Kidney tubule cell (primary cell): ENCODE results near the gene IFFO2.

ENCODE experiments used
- DNase-seq: peaks from one replicate; pipeline ENCODE4 v3.0.0-alpha.2; 2018; ENCODE audit warnings: low spot score

Gene IFFO2

DNA sequence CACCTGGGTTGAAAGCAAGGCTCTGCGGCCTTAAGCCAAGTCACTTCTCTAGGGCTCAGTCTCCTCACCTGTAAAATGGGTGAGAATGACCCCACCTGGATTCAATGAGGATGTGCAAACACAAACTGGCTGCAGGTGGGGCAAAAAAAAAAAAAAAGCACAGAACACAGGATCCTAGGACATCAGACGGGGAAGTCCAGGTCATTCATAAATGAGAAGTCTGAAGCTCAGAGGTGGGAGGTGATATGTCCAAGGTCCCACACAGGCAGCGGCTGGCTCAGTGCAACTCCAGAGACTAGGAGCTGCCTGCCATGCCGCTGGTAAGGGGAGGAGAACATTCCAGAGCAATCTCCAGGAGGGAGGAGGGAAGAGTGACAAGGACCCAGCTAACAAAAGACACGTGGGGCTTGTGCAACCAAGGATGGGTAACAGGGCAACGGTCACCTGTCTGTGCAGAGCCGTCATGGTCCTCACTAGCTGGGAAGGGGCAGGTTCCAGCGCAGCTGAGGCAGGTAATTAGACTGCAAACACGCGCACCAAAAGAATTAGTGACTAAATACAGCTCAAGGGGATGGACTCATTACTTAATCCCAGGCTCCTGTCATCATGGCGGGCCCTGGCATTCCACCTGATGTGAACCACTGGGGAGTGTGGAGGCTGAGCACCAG lies 19.5 kb downstream of the IFFO2 start:
- peak; percentile 67 for DNase-seq

DNA sequence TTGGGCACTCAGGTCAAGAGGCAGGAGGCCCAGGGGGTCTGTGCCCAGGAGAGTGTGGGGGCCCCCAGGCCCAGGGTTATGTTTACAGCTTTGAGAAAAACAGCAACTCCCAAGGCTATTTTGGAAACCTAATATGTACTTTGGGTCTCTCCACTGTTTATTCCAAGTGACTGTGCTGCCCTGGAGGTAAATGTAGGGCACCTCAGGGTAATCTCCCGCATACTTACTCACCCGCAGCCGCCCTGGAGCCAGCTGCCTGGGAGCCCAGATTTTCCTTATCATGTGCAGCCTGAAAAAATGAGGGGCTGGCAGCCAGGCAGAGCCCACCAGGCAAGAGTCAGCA lies 20.0 kb downstream of the IFFO2 start:
- no peak for DNase-seq

DNA sequence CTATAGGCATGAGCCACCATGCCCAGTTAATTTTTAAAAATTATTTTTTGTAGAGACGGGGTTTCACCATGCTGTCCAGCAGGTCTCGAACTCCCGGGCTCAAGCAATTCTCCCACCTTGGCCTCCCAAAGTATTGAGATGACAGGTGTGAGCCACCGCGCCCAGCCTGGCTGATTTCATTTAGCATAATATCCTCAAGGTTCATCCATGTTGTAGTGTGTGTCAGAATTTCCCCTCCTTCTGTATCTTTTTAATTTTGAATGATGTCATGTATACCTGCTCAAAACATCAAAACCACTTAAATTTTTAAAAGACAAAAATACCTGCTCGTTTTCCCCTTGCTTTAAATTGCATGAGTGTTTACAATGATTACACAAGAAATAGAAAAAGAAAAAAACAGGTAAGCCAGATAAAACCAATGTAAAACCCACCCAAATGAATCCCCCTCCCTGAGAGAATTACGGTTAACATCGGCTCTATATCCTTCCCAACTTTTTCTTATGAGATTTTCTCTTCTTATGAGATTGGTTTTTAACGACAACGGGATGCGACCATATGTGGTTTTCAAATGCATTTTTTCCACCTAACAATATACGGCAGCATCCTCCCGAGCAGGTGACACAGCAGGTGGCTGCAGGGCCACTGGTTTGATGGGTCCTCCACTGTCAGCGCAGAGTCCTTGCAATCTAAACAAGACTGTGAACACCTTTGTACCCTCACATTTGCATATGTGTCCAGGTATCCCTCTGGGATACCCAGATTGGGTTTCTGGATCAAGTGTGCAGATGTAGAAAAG lies 22.1 kb downstream of the IFFO2 start:
- DNase-seq: no peak

DNA sequence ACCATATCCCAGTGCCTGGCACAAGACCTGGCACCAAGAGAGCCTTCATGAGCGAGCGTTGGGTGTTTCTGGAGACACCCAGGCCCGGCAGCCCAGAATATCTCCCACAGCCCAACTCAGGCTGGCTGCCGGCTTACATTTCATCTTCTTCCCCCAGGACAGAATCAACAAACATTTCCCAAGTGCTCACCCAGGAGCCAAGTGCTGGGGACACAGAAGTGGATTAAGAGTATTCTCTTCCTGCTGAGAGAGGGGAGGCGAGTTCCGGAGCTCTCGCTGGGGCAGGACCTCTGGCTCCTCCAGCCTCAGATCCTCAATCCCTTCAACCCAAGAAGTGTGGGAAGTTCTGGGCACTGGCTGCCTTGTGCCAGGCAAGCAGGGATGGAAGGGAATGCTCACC lies 23.6 kb downstream of the IFFO2 start:
- no peak for DNase-seq

DNA sequence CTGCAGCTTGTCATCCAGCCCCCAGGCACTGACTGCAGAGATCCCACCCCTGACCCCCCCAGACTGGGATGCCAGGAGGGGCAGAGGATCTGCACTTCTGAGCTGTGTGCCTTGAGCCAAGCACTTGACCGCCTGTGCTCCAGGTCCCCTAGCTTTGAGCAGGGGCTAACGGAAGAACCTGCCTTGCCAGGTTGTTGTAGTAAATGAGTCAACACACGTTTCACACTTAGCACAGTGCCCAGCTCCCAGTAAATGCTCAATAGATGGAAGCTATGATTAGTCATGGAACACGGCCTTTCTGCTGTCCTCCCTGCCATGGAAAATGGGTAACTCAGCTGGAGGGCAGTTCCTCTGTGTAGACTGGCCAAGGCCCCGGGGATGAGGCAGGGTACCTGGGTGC lies 24.1 kb downstream of the IFFO2 start:
- DNase-seq: peak; percentile 79

DNA sequence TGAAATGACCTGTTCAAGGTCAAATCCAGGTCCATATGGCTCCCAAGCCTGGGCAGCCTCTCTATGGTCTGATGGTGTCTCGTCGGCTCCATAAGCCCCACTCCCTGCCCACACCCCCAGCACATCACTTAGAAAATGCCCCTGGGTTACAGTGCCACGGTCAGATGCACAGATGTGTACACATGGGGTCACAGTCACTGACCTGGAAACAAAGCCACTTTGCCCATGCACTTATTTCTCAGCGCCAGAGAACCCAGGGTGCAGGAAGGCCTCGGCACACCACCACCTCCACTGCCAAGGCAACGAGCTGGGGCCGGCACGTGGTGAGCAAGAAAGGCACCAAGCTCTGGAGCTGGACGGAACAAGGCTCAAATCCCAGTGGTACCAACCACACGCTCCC lies 24.7 kb downstream of the IFFO2 start:
- DNase-seq: peak; percentile 18

DNA sequence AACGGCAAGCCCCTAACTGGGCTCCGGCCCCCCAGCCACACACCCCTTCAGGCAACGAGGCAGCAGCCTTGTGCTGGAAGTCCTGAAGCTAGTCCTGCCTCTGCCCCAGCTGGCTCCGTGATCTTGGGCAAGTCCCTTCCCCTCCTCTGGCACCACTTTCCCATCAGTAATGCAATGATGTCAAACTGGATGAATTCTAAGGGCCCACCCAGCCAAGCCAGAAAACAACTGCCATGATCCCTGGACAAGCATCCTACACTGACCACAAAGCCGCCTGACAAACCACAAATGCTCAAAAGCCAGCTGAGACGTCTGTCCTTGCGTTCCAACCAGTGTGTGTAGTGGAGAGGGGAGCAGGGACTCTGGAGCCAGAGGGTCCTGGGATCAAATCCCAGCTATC lies 26.8 kb downstream of the IFFO2 start:
- peak; percentile 36 for DNase-seq

DNA sequence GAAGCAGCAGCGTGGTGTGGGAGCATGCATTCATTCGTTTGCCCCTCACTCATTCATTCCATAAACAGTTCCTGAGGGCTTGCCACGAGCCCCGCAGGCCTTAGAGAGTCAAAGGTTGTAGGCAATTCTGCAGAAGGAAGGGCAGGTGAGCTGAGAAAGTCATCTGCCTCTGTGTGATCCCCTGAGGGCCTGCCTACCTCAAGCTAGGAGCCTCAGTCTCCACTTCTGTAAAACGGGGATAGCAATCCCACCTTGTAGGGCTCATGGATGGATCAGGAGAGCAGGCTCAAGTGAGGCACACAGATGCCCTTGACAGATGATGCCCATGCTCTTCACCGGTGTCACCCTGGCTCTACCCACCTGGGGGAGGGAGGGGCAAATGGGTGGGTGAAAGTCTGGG lies 27.5 kb downstream of the IFFO2 start:
- DNase-seq: no peak

DNA sequence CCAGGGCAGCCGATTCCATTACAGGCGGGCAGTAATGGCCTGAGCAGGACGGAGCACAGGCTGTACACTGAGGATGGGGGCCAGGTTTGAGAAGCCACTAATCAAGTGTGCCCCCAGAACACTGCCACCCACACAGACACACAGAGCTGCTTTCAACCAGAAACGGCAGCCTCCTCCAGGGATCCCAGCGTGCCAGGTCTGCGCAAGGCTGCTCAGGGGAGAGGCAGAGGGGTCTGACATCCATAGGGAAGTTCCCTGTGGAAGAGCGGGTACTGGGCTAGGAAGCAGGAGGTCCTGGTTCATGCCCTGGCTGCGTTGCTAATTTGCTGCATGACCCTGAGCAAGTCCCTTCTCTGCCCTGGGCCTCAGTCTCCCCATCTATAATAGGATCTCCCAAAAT lies 28.1 kb downstream of the IFFO2 start:
- no peak for DNase-seq

DNA sequence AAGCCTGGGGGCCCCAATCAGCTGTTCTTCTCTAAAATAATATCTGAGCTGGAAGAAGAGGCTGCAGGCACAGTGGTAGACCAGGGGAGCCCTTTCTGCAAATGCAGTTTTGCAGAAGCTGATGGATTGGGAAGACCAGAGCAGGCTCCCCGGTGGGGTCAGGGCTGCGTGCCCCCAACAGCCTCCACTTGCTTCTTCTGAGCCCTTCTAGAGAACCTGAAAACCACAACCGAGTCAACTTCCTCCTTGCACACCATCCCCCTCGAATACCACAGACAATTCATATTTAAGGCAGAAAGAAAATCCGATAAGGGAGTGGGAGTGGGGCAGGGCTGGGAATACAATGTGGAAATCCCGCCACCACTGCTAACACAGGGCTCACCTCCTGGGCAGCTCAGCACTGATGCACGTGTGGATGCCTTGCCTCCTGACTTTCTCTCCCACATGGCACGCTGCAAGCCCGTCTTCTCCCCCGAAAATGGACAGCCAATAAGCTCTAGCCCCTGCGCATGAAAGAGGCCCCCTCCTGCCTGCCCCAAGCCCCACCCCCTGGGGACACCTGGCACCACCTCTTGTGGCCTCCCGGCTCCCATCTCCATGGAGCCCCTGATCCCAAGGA lies 28.7 kb downstream of the IFFO2 start:
- peak; percentile 35 for DNase-seq

DNA sequence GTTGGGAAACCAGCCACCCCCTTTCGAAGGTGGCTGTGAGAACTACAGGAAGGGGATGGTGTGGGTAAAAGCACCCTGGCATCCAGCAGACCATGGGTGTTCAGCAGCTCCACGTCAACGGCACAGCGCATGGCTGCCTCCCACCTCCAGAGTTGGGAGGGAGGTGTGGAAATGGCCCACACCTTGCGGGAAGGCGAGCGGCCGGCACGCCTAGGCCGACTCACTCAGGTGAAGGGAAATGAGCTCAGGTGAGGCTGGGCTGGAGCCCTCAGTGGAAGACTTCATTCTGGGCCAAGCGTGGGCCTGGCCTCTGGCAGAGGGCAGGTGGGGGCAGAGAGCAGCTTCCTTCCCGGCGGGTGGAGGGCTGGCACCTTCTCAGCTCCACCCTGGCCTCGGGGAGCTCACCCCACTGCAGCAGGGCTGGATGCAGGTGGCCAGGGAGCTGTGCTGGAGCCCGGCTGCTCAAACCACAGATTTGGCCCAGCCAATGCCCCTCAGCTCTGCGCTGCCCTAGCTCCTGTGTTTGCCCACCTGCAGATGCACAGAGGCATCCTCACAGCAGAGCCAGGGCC lies 29.3 kb downstream of the IFFO2 start:
- DNase-seq: peak; percentile 61

DNA sequence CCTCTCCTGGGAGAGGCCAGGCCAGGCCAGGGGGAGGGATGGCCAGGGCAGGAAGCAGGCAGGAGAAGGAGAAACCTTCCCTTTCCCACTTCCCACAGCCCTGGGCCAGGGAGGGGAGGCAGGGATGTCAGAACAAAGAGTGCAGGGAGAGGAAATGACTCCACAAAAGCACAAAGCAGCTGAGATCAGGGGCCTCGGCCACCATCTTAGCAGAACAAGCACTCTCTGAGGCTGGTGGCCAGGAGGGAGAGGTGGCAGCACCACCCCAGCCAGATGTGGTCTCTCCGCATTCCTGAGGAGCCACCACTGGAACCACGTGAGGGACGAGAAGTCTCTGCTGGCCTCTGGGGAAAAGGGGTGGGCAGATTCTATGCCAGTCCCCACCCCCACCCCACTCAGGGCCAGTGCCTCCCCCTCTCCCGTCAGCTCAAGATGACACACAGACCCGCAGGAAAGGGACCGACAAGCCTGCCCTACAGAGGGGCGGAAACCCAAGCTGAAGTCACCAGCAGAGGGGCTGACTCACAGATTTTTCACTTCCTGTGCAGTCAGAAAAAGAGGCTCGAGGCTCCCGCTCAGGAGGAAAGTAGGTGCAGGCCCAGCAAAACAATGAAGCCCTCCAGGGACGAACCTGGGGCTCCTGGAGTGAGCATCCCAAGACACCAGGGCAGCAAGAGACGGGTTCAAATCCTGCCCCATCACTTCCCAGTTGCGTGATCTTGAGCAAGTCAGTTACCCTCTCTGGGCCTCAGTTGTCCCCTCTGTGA lies 30.0 kb downstream of the IFFO2 start:
- DNase-seq: peak; percentile 98

DNA sequence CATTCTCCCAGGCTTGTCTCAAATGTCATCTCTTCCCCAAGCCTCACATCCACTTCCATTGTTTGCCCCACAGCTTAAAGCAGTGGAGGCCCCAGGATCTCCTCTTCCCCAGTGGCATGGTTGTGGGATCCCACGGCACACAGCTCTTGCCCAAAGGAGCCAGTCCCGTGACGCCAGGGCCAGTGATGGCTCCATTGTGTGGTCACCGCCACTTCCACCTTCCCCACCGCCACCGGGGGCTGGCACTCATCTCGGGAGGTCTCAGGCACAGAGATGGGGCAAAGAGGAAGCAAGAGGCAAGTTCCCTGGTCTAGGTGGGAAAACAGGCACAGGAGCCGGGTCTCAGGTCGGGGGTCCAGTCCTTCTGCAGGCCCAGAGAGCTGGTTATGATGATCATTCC lies 31.2 kb downstream of the IFFO2 start:
- DNase-seq: no peak

DNA sequence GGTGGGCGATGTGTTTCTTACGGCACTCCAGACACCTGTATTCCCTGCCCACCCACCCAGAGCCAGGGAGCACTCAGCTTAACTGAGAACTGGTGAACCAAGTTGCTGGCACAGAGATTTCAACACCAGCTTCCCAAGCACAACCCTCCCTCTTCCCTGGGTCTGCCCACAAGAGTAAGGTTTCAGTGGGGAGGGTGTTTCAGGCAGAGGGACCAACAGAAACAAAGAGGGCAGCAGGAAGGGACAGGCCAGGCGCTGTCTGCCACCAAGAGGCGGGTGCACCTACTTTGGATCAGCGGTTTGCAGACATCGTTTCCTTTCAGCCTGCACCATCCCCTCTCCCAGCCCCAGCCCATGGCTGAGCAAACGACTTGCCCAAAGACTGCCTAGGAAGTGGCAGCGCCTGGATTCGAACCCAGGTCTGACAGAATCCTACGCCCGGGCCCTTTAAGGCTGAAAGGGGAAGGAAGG lies 32.2 kb downstream of the IFFO2 start:
- DNase-seq: no peak

DNA sequence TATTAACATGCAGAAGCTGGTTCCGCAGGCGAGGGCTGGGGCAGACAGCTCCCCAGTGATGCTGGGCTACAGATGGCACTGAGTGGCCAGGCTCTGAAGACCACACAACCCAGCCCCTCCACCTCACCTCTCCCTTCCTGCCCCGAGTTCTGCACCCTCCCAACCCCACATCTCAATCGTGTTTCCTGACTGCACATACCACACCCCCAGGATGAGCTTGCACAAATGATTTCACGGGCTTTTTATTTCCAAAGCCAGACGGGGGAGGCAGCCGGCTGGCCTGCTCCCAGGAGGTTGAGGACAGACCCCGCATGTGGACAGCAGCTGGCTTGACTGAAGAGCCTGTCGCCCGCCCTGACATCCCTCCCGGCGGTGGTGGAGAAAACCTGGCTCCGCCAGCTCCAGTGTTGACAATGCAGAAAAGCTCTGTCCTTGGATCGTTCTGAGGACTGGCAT lies 32.7 kb downstream of the IFFO2 start:
- no peak for DNase-seq

DNA sequence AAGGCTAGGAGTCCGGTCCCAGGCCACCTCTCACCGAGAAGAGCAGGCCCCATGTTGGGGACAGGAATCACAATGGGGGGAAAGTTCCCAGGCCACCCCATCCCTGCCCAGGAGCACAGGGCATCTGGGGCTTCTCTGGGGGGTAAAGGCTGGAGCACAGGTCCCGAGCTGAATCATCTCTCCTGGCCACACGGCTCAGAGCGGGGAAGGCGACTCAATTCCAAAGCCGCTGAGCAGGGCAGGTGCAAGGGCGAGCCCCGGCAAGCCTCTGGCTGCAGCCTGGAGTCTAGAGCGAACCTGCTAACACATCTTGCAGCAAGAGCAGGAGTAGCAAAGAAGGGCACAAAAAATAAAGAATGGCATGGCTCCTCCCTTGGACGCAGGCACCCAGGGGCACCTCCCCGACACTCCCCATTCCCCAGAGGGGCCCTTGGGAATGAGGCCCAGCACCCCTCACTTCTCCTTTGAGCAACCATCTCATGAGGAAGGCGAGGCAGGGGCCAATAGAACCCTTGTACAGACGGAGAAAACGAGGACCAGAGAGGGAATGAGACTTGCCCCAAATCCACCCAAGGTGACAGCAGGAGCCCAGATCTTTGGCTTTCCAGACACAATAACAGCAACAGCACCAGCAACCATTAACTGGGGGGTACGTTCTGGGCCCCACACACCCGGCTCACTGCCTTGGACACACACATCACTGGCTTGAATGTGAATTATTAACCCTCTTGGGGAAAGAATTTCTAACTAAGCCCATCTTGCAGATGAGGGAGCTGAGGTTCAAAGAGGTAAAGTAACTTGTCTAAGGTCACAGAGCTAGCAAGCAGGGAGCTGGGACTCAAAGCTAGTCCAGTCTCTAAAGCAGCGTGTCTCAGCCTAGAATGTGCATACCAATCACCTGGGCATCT lies 33.4 kb downstream of the IFFO2 start:
- peak; percentile 47 for DNase-seq

DNA sequence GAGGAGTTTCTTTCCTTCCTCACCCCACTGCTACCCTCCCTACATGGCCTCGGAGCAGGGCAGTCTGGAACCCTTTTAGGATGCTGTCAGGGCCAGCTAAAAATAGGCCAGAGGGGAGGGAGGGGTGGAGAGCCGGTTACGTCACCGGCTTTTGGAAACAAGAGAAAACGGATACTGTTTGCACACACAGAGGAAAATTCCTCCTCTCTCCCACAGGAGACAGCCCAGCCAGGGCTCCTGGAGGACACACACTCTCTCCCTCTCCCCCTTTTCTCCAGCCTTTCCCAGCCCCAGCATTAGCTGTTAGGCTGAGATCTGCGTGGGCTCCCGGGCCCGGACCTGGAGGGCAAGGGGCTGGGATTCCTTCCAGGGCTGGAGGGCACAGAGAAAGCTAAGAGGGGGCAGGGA lies 34.2 kb downstream of the IFFO2 start:
- no peak for DNase-seq

DNA sequence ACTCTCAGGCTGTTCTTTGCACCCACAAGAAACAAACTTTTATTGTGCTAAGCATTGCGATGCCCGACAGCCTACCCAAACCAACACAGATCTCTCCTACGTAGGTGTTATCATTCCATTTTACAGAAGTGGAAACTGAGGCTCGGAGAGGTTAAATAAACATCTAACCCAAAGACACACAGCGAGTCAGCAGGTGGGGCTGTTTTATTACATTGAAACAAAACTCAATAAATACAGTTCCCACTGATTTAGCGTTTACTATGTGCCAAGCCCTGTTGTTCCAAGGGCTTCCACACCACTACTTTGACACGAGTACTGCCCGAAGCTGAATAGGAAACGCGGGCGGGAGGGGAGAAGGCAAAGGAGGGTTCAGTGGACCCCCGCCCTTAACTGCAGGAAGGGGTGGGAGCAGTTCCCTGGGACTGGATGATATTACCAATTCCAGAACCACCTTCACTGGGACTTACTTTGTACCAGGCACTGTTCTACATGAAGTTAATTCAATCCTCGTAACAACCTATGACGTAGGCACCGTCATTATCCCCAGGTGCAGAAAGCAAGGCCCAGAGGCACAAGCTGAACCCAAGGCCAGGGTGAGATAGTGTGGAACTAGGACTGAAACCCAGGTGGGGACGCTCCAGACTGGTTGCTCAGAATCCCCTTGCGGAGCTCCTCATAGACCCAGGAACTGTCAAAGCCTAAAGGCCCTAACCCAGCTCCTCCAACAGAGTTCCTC lies 34.8 kb downstream of the IFFO2 start:
- no peak for DNase-seq

DNA sequence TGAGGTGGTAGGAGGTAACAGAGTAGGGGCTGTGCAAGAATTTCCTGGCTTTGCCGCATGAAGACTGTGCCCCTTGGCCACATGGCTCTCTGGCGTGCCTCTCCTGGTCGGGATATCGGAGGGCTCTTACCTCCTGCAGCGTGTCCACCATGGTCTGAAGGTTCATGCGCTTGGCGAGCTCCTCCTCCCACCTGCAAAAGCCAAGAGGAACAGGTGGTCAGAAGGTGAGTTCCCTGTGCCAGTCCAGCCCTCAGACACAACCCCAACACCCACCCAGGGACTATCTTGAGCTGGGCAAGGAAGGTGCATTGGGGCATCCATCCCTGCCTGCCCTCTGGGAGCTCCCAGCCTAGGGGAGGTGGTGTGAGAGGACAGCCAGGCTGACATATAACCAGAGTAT lies 35.5 kb downstream of the IFFO2 start:
- DNase-seq: no peak

DNA sequence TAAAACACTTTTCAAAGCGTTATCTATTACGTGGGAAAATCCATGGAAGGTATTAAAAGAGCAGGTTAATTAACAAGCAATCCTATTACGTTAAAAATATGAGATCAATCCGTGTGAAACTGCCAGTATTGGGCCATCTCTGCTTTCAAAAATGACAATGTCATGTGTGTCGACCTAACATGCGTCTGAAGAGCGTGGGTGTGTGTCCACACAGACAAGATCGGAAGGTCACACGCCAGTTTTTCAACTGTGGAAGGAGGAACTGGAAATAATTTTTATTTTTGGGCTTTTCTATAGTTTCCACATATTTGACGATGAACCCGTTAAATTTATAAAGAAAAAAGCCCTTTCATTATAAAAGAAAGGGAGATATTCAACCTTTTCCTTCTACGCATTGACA lies 36.5 kb downstream of the IFFO2 start:
- no peak for DNase-seq
